ENCODE measurements around the gene SURF4.

DNA sequence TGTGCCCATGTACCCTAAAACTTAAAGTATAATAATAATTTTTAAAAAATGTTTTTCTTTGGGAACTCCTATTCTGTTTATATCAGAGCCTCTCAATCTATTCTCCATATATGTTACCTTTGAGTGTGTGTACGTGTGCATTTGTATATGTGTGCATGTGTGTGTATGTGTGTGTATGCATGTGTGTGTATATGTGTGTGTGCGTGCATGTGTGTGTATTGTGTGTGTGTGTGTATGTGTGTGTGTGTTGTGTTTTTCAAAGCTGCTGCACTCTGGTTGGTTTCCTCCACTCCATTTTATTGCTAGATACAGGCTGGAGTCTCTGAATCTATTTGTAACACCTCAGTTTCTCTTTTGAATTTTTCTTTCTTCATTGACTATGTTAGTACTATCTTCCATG, 59.9 kb downstream of the SURF4 start:
- TF ChIP-seq, protein P1, sequence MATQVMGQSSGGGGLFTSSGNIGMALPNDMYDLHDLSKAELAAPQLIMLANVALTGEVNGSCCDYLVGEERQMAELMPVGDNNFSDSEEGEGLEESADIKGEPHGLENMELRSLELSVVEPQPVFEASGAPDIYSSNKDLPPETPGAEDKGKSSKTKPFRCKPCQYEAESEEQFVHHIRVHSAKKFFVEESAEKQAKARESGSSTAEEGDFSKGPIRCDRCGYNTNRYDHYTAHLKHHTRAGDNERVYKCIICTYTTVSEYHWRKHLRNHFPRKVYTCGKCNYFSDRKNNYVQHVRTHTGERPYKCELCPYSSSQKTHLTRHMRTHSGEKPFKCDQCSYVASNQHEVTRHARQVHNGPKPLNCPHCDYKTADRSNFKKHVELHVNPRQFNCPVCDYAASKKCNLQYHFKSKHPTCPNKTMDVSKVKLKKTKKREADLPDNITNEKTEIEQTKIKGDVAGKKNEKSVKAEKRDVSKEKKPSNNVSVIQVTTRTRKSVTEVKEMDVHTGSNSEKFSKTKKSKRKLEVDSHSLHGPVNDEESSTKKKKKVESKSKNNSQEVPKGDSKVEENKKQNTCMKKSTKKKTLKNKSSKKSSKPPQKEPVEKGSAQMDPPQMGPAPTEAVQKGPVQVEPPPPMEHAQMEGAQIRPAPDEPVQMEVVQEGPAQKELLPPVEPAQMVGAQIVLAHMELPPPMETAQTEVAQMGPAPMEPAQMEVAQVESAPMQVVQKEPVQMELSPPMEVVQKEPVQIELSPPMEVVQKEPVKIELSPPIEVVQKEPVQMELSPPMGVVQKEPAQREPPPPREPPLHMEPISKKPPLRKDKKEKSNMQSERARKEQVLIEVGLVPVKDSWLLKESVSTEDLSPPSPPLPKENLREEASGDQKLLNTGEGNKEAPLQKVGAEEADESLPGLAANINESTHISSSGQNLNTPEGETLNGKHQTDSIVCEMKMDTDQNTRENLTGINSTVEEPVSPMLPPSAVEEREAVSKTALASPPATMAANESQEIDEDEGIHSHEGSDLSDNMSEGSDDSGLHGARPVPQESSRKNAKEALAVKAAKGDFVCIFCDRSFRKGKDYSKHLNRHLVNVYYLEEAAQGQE (IDR thresholded peaks at IDR 0.05; ENCODE audit: insufficient replicate concordance, low read depth): no peak
- TF ChIP-seq, protein P2, sequence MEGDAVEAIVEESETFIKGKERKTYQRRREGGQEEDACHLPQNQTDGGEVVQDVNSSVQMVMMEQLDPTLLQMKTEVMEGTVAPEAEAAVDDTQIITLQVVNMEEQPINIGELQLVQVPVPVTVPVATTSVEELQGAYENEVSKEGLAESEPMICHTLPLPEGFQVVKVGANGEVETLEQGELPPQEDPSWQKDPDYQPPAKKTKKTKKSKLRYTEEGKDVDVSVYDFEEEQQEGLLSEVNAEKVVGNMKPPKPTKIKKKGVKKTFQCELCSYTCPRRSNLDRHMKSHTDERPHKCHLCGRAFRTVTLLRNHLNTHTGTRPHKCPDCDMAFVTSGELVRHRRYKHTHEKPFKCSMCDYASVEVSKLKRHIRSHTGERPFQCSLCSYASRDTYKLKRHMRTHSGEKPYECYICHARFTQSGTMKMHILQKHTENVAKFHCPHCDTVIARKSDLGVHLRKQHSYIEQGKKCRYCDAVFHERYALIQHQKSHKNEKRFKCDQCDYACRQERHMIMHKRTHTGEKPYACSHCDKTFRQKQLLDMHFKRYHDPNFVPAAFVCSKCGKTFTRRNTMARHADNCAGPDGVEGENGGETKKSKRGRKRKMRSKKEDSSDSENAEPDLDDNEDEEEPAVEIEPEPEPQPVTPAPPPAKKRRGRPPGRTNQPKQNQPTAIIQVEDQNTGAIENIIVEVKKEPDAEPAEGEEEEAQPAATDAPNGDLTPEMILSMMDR (IDR thresholded peaks at IDR 0.05; ENCODE audit: insufficient read depth, low read length): no peak

All from HL-60 (cell line).